ENCODE data around the gene SYNE2. TPM values are rescaled to one million over a fixed set of nuclear protein-coding genes. Genes with fewer than 3 reads are reported as not detected.

The SYNE2 gene
- total RNA-seq, 2 donors from 2014 or later = 147 to 153 TPM

GRCh38 chr14:64091217-64091616, 238.4 kb downstream of the SYNE2 start:
- DNase-seq = no peak
- Histone ChIP-seq H3K36me3 (no peaks in the 10 kb centered on the region), H3K9me3 (no peaks in the 10 kb centered on the region), H3K9ac (ENCODE audit: low read depth in 2 of 2, low read length in 2 of 2) (no peak overlapping the region), H3K4me1 (no peaks in the 10 kb centered on the region), H3K4me3 (no peak overlapping the region), H3K27me3 (no peaks in the 10 kb centered on the region), H3K27ac (peak overlapping the region; percentile 9)
- intact Hi-C loops (cut with DNase I) = no loop called here
- TF ChIP-seq, protein P1, sequence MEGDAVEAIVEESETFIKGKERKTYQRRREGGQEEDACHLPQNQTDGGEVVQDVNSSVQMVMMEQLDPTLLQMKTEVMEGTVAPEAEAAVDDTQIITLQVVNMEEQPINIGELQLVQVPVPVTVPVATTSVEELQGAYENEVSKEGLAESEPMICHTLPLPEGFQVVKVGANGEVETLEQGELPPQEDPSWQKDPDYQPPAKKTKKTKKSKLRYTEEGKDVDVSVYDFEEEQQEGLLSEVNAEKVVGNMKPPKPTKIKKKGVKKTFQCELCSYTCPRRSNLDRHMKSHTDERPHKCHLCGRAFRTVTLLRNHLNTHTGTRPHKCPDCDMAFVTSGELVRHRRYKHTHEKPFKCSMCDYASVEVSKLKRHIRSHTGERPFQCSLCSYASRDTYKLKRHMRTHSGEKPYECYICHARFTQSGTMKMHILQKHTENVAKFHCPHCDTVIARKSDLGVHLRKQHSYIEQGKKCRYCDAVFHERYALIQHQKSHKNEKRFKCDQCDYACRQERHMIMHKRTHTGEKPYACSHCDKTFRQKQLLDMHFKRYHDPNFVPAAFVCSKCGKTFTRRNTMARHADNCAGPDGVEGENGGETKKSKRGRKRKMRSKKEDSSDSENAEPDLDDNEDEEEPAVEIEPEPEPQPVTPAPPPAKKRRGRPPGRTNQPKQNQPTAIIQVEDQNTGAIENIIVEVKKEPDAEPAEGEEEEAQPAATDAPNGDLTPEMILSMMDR (IDR thresholded peaks at IDR 0.05) = no peak

DNA sequence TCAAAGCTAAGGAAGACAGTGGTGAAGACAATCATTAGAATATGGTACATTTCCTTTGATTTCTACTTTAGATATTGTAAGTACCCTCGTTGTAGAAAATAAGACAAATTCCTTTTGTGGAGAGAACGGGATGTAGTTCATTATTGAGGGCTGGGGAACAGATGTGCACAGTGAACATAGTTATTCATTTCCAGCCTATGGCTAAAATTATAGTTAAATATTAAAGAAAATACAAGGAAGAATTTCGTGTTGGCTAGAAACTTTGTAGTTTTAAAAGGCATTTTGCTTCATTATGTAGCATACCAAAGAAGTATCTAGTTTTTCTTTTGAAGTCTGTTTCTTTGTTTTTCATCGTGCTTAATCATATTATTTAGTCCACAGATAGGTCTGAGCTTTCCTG, 239.5 kb downstream of the SYNE2 start:
- H3K9me3 ChIP-seq = no peaks in the 10 kb centered on the region
- DNase-seq = no peak
- no peak overlapping the region for H3K4me3 ChIP-seq
- no peaks in the 10 kb centered on the region for H3K27me3 ChIP-seq
- H3K9ac ChIP-seq (ENCODE audit: low read depth in 2 of 2, low read length in 2 of 2) = peak overlapping the region in 1 of 2 donors; percentile 7
- H3K36me3 ChIP-seq = no peaks in the 10 kb centered on the region
- TF ChIP-seq, protein P1 (IDR thresholded peaks at IDR 0.05) = no peak
- peak overlapping the region; percentile 56 for H3K27ac ChIP-seq
- peaks cover 2% of the 10 kb centered on the region for H3K4me1 ChIP-seq
- intact Hi-C loops (cut with DNase I) = no loop called here

- intact Hi-C loops (cut with DNase I) = no loop called here
- TF ChIP-seq, protein P1 (IDR thresholded peaks at IDR 0.05) = no peak
- no peaks in the 10 kb centered on the region for H3K9me3 ChIP-seq
- H3K4me1 ChIP-seq = peaks cover 8% of the 10 kb centered on the region
- no peaks in the 10 kb centered on the region for H3K27me3 ChIP-seq
- no peak overlapping the region for H3K4me3 ChIP-seq
- peak overlapping the region; percentile 56 for H3K27ac ChIP-seq
- H3K9ac ChIP-seq (ENCODE audit: low read depth in 2 of 2, low read length in 2 of 2) = peak overlapping the region in 1 of 2 donors; percentile 7
- peak; percentile 44 for DNase-seq
- no peaks in the 10 kb centered on the region for H3K36me3 ChIP-seq
These were observed 240.1 kb downstream of the SYNE2 start for GRCh38 chr14:64092940-64093339.

DNA sequence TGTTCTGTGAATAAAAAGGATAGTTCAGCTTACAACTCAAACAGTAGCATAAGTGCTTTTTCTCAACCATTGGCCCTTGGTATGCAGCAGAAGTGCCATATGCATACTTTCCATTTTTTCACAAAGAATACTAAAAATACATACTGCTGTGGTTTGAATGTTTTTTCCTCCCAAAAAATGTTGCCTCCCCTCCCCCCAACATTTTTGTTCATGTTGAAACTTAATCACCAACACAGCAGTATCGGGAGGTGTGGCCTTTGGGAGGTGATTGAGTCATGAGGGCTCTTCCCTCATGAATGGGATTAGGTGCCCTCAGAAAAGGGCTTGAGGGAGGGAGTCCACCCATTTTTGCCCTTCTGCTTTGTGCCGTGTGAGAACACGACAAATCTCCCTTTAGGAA, 242.8 kb downstream of the SYNE2 start:
- peaks cover 8% of the 10 kb centered on the region for H3K4me1 ChIP-seq
- H3K9ac ChIP-seq (ENCODE audit: low read depth in 2 of 2, low read length in 2 of 2) = no peak overlapping the region
- no peaks in the 10 kb centered on the region for H3K27me3 ChIP-seq
- no peaks in the 10 kb centered on the region for H3K36me3 ChIP-seq
- H3K9me3 ChIP-seq = no peaks in the 10 kb centered on the region
- intact Hi-C loops (cut with DNase I) = no loop called here
- TF ChIP-seq, protein P1 (IDR thresholded peaks at IDR 0.05) = no peak
- DNase-seq = no peak
- no peak overlapping the region for H3K27ac ChIP-seq
- no peak overlapping the region for H3K4me3 ChIP-seq

DNA sequence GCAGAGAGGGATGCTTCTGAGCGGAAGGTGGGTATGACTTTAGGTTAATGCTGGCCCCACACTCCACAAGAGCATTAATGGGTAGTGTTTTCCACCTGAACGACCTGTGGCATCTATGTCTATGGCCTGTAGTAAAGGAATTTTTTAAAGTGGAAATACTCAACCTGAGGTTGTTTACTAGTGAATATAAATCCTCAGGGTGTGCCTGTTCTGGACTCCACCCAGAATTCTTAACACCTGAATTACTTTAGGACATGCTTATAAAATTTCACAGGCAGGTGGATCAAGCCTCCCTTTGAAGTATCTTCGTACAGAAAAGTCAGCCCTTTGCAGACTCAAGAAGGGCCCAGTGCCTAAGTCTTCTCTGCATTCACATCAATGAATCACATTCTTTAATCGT, 245.3 kb downstream of the SYNE2 start:
- Histone ChIP-seq H3K9me3 (no peaks in the 10 kb centered on the region), H3K4me1 (peaks cover 8% of the 10 kb centered on the region), H3K9ac (ENCODE audit: low read depth in 2 of 2, low read length in 2 of 2) (peak overlapping the region in 1 of 2 donors; percentile 77), H3K36me3 (no peaks in the 10 kb centered on the region), H3K27ac (peak overlapping the region; percentile 77), H3K27me3 (no peaks in the 10 kb centered on the region), H3K4me3 (peak overlapping the region; percentile 12)
- intact Hi-C loops (cut with DNase I) = no loop called here
- TF ChIP-seq, protein P1 (IDR thresholded peaks at IDR 0.05) = no peak
- peak; percentile 60 for DNase-seq
